Kidney epithelial cell (primary cell): ENCODE data around the gene BBS7. TPM values are rescaled to one million over a fixed set of nuclear protein-coding genes. Genes with fewer than 3 reads are reported as not detected.

ENCODE experiments used
- DNase-seq: peaks from one replicate; pipeline ENCODE4 v3.0.0-alpha.2; 2010; ENCODE audit warnings: low read depth
- H3K27me3 ChIP-seq: 2 replicates; pipeline ENCODE4 v1.6.0; 2011; ENCODE audit warnings: low read length; ENCODE audit not compliant: control insufficient read depth, insufficient read depth
- H3K36me3 ChIP-seq: 2 replicates; pipeline ENCODE4 v1.5.1; 2011; ENCODE audit warnings: low read length; ENCODE audit not compliant: control insufficient read depth, insufficient read depth
- H3K4me3 ChIP-seq: 2 replicates; pipeline ENCODE4 v1.5.1; 2011; ENCODE audit warnings: low read depth, mild to moderate bottlenecking, control low read depth, low read length
- total RNA-seq: library from RNA; depleted of rRNA; stranded (reverse); fragments of >200 nt; gene quantifications from 2 replicates; pipeline ENCODE4 v1.2.3, GENCODE V29; 2015
- TF ChIP-seq, protein P1 (sequence below): IDR thresholded peaks from 2 replicates; pipeline ENCODE4 v1.5.1; 2011; ENCODE audit warnings: mild to moderate bottlenecking, moderate library complexity, low read length, control low read depth, inconsistent platforms; ENCODE audit not compliant: insufficient read depth, poor library complexity, severe bottlenecking

The BBS7 gene
- total RNA-seq, 1 donor from 2014 or later = 31.5 TPM

GRCh38 chr4:121789960-121790829, 80.1 kb downstream of the BBS7 start:
- H3K27me3 ChIP-seq = no peaks in the 10 kb centered on the region
- TF ChIP-seq, protein P1, sequence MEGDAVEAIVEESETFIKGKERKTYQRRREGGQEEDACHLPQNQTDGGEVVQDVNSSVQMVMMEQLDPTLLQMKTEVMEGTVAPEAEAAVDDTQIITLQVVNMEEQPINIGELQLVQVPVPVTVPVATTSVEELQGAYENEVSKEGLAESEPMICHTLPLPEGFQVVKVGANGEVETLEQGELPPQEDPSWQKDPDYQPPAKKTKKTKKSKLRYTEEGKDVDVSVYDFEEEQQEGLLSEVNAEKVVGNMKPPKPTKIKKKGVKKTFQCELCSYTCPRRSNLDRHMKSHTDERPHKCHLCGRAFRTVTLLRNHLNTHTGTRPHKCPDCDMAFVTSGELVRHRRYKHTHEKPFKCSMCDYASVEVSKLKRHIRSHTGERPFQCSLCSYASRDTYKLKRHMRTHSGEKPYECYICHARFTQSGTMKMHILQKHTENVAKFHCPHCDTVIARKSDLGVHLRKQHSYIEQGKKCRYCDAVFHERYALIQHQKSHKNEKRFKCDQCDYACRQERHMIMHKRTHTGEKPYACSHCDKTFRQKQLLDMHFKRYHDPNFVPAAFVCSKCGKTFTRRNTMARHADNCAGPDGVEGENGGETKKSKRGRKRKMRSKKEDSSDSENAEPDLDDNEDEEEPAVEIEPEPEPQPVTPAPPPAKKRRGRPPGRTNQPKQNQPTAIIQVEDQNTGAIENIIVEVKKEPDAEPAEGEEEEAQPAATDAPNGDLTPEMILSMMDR = no peak
- no peak for DNase-seq
- H3K4me3 ChIP-seq = no peak overlapping the region
- no peaks in the 10 kb centered on the region for H3K36me3 ChIP-seq

DNA sequence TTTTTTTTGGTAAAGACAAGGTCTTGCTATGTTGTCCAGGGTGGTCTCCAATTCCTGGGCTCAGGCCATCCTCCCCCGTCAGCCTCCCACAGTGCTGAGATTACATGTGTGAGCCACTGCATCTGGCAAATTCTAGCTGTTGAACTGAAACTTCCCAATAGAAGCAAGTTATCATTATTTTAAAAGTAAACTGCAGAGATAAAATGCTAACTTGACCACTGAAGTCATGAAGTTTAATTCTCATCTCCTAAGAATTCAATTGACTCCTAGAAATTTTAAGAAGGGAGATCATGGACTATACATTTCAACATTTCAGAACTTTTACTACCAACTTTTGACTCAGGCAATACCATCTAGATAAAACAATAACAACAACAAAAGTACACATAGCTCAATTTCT, 80.8 kb downstream of the BBS7 start:
- DNase-seq = no peak
- TF ChIP-seq, protein P1 = no peak
- no peaks in the 10 kb centered on the region for H3K36me3 ChIP-seq
- no peak overlapping the region for H3K4me3 ChIP-seq
- H3K27me3 ChIP-seq = no peaks in the 10 kb centered on the region

DNA sequence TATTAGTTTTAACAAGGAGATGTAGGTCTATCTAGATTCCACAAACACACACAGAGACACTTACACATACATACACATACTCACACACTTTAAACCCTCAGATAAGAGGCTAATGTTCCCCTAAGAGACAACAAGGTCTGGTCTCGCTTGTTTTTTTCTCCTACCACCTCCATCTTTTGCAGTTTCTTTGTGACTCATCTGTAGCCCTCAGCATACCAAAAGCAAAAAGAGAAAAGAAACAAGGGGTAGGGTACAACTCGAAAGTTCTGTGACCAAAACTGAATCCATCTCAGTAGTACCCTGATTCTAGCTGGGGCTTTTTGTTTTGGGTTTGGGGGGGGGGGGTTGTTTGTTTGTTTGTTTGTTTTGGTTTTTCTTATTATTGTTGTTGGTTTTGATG, 81.4 kb downstream of the BBS7 start:
- Histone ChIP-seq H3K4me3 (no peak overlapping the region), H3K27me3 (no peaks in the 10 kb centered on the region), H3K36me3 (no peaks in the 10 kb centered on the region)
- TF ChIP-seq, protein P1 = no peak
- DNase-seq = no peak

- H3K4me3 ChIP-seq = no peak overlapping the region
- TF ChIP-seq, protein P1 = no peak
- no peaks in the 10 kb centered on the region for H3K36me3 ChIP-seq
- DNase-seq = no peak
- no peaks in the 10 kb centered on the region for H3K27me3 ChIP-seq
Measured at GRCh38 chr4:121786221-121786620, 84.1 kb downstream of the BBS7 start.

- Histone ChIP-seq H3K4me3 (no peak overlapping the region), H3K27me3 (no peaks in the 10 kb centered on the region), H3K36me3 (no peaks in the 10 kb centered on the region)
- TF ChIP-seq, protein P1 = no peak
- no peak for DNase-seq
Measured at GRCh38 chr4:121785479-121785878, 84.8 kb downstream of the BBS7 start.

DNA sequence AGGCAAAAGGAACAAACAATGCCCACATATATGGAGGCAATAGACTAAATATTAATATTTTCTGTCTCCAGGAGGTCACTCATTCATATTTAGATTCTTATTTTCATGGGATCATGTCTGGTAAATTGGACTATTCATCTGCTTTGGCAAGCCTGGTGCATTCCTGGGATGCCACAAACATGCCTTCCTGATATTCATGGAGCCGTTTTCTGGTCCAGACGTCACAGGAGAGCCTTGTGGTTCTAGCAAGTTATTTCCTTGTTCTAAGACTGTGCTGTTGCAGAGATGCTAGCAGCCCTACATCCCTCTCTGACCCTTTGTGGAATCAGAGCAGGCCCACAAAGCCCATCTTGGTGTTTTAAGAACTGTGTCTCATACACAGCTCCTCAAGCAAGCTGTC, 85.3 kb downstream of the BBS7 start:
- DNase-seq = peak; percentile 50
- H3K36me3 ChIP-seq = no peaks in the 10 kb centered on the region
- TF ChIP-seq, protein P1 = no peak
- H3K4me3 ChIP-seq = no peak overlapping the region
- no peaks in the 10 kb centered on the region for H3K27me3 ChIP-seq
